K562 (cell line): ENCODE data around the gene SAT2. TPM values are rescaled to one million over a fixed set of nuclear protein-coding genes. Genes with fewer than 3 reads are reported as not detected.

Source experiments
- ATF4 ChIP-seq: fragments of 450-650 bp; formaldehyde crosslinking; IDR thresholded peaks from 2 replicates; pipeline ENCODE4 v1.4.0; 2022; ENCODE audit warnings: mild to moderate bottlenecking, moderate library complexity
- MYBL2 ChIP-seq, 2 experiments: fragments of 450-650 bp in 1 of 2; sonication (generic) in 1 of 2; formaldehyde crosslinking in 1 of 2; IDR thresholded peaks; 2 replicates each; pipeline versions ENCODE4 v1.6.1 to v1.8.1; 2017 to 2022; ENCODE audit warnings: borderline replicate concordance in 1 of 2, inconsistent platforms in 1 of 2, low read depth in 1 of 2, mild to moderate bottlenecking in 1 of 2, missing genetic modification reagents in 1 of 2, moderate library complexity in 1 of 2
- PBX2 ChIP-seq, 2 experiments: IDR thresholded peaks in 1 of 2; conservative IDR thresholded peaks in 1 of 2; 2 replicates each; pipeline ENCODE4 v1.6.1; 2016; ENCODE audit warnings: low read depth in 2 of 2, mild to moderate bottlenecking in 1 of 2, missing compliant biosample characterization in 1 of 2, missing genetic modification characterization in 1 of 2, moderate library complexity in 1 of 2
- PHB2 ChIP-seq: fragments of 450-650 bp; IDR thresholded peaks from 2 replicates; pipeline ENCODE4 v1.6.1; 2017; ENCODE audit warnings: low read depth
- PPARD ChIP-seq: fragments of 250-450 bp; sonication (Bioruptor Pico); IDR thresholded peaks from 2 replicates; pipeline ENCODE4 v1.8.0; 2022; ENCODE audit warnings: inconsistent platforms, mild to moderate bottlenecking, moderate library complexity
- SRSF9 ChIP-seq: fragments of 200-400 bp; formaldehyde crosslinking; IDR thresholded peaks from 2 replicates; pipeline ENCODE4 v1.6.1; 2017; ENCODE audit warnings: low read depth, low read length, borderline replicate concordance
- TGIF2 ChIP-seq: sonication (generic); formaldehyde crosslinking; IDR thresholded peaks from 2 replicates; pipeline ENCODE4 v1.8.1; 2022; ENCODE audit warnings: mild to moderate bottlenecking, missing genetic modification reagents, moderate library complexity
- TRIM25 ChIP-seq: fragments of 450-650 bp; IDR thresholded peaks from 2 replicates; pipeline ENCODE4 v1.7.0; 2016; ENCODE audit warnings: borderline replicate concordance
- ZBTB7A ChIP-seq: IDR thresholded peaks from 2 replicates; pipeline ENCODE4 v1.6.1; 2011; ENCODE audit warnings: low read depth, mild to moderate bottlenecking, low read length, moderate library complexity, borderline replicate concordance; ENCODE audit not compliant: control insufficient read depth
- ZNF165 ChIP-seq: fragments of 250-450 bp; sonication (Bioruptor Pico); IDR thresholded peaks from 2 replicates; pipeline ENCODE4 v1.4.0; 2020; ENCODE audit warnings: borderline replicate concordance
- ZNF3 ChIP-seq: fragments of 250-450 bp; sonication (Bioruptor Pico); IDR thresholded peaks from 2 replicates; pipeline ENCODE4 v1.5.0; 2021; ENCODE audit warnings: mild to moderate bottlenecking, moderate library complexity
- polyA plus RNA-seq, 8 experiments: library from polyadenylated mRNA; depleted of rRNA in 4 of 8; stranded (reverse) in 5 of 8; unstranded in 3 of 8; fragments of >200 nt; fragmentation: Nextera tagmentation in 2 of 8; fragmentation: Illumina TruSeq in 1 of 8; extraction: Ambion mirVana in 2 of 8; extraction: Trizol in 1 of 8; gene quantifications; 2 replicates each; pipeline versions ENCODE4 v1.2.1 to v1.2.3, GENCODE V29; 2011 to 2014; ENCODE audit warnings: inconsistent platforms in 1 of 8, missing spikeins in 1 of 8
- total RNA-seq, 7 experiments: library from RNA; depleted of rRNA in 6 of 7; stranded (reverse); fragments of >200 nt in 6 of 7; fragmentation: Illumina TruSeq in 2 of 7; extraction: Trizol in 2 of 7; gene quantifications; 2 replicates each; pipeline versions ENCODE4 v1.2.1 to v1.2.3, GENCODE V29; 2011 to 2021; ENCODE audit warnings: low replicate concordance in 1 of 7
- TF ChIP-seq, protein P1 (sequence below): fragments of 250-450 bp; sonication (Bioruptor Pico); IDR thresholded peaks from 2 replicates; pipeline ENCODE4 v1.4.0; 2020

SAT2 gene
- total and polyA plus RNA-seq, 9 of the 15 experiments (the other 6 are each of a cell fraction or from before 2014, with no cell fraction given): 2.0 to 8.0 (median 5.3) TPM

DNA sequence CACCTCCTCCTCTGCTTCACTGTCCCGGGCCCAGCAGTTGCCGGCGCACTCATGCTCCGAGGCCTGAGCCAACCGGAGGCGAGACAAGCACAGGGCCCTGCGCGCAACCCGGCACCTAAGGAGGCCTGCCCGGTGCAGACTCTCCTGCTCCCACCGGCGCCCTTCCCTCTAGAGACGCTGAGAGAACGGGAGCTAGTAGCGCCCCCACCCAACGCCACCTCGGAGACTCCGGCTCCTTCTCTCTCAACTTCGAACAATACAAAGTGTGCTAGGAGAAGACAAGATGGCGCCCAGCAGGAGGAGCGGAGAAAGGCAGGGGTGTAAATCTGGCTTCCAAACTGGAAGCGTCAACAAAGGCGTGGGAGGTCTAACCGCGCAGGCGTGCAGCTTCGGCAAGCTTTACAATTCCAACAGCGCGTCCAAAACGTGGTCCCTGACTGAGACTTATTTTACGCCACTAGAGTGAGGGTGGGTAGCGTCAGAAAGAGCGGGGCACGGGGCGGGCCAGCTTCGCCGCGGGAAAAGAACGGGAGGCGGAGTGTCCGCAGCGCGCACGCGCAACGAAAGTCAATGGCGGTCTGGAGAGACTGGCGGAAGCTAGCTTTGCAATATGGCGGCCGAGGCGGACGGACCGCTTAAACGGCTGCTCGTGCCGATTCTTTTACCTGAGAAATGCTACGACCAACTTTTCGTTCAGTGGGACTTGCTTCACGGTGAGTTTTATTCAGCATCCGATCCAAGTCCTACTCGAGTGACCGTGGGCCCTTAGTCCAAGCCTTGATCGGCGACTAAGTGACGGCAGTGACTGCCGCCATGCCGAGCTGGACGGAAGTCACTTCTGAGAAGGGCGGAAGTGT lies 44.1 kb downstream of the SAT2 start, which contains the start of gene MPDU1 (continued):
- no peak for TF ChIP-seq ATF4
- TF ChIP-seq SRSF9: no peak
- no peak for TF ChIP-seq ZNF3 (CRISPR knock-in tag)
- no peak for TF ChIP-seq PPARD (CRISPR knock-in tag)
- TF ChIP-seq PBX2 (CRISPR knock-in tag; IDR thresholded peaks at IDR 0.05; ENCODE audit: low read depth): no peak
- peak; percentile 43 for TF ChIP-seq PBX2 (tag; conservative IDR thresholded peaks at IDR 0.05; ENCODE audit: low read depth)
- no peak for TF ChIP-seq PHB2
- no peak for TF ChIP-seq ZNF165 (CRISPR knock-in tag)
- TF ChIP-seq MYBL2 (IDR thresholded peaks at IDR 0.05; ENCODE audit: low read depth): no peak; the same call in 1 of the 2 replicates
- no peak for TF ChIP-seq MYBL2 (CRISPR knock-in tag; IDR thresholded peaks at IDR 0.05; ENCODE audit: borderline replicate concordance)
- TF ChIP-seq TGIF2: no peak
- no peak for TF ChIP-seq TRIM25
- TF ChIP-seq, protein P1, sequence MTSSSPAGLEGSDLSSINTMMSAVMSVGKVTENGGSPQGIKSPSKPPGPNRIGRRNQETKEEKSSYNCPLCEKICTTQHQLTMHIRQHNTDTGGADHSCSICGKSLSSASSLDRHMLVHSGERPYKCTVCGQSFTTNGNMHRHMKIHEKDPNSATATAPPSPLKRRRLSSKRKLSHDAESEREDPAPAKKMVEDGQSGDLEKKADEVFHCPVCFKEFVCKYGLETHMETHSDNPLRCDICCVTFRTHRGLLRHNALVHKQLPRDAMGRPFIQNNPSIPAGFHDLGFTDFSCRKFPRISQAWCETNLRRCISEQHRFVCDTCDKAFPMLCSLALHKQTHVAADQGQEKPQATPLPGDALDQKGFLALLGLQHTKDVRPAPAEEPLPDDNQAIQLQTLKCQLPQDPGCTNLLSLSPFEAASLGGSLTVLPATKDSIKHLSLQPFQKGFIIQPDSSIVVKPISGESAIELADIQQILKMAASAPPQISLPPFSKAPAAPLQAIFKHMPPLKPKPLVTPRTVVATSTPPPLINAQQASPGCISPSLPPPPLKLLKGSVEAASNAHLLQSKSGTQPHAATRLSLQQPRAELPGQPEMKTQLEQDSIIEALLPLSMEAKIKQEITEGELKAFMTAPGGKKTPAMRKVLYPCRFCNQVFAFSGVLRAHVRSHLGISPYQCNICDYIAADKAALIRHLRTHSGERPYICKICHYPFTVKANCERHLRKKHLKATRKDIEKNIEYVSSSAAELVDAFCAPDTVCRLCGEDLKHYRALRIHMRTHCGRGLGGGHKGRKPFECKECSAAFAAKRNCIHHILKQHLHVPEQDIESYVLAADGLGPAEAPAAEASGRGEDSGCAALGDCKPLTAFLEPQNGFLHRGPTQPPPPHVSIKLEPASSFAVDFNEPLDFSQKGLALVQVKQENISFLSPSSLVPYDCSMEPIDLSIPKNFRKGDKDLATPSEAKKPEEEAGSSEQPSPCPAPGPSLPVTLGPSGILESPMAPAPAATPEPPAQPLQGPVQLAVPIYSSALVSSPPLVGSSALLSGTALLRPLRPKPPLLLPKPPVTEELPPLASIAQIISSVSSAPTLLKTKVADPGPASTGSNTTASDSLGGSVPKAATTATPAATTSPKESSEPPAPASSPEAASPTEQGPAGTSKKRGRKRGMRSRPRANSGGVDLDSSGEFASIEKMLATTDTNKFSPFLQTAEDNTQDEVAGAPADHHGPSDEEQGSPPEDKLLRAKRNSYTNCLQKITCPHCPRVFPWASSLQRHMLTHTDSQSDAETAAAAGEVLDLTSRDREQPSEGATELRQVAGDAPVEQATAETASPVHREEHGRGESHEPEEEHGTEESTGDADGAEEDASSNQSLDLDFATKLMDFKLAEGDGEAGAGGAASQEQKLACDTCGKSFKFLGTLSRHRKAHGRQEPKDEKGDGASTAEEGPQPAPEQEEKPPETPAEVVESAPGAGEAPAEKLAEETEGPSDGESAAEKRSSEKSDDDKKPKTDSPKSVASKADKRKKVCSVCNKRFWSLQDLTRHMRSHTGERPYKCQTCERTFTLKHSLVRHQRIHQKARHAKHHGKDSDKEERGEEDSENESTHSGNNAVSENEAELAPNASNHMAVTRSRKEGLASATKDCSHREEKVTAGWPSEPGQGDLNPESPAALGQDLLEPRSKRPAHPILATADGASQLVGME (CRISPR knock-in tag): no peak
- TF ChIP-seq ZBTB7A: no peak; the same call in 1 of the 2 replicates
